ENCODE data around the gene ARMC12.
"Not testable (repeated sequence)": the region's sequence is repeated elsewhere in the genome, so short reads cannot be mapped to it uniquely, and the experiment has no call there.

Gene ARMC12

DNA sequence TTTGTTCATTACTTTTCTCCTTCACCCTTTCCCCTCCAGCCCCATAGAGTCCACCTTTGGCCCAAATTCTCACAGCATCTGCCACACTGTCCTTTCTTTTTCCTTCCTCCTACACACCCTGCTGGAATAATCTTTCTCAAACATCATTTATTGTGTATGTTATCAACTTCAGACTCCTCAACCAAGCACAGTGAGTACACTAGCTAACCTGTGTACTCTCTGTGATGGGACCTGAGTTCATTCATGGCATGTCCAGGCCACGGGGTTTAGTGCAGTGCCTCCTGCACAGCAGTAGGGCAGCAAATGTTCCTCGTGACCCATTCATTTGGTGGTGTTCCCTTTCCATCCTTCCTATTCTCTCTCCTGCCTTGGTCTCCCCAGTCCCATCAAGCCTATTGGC lies 7.1 kb upstream of the ARMC12 start:
- TF ChIP-seq, protein P1, sequence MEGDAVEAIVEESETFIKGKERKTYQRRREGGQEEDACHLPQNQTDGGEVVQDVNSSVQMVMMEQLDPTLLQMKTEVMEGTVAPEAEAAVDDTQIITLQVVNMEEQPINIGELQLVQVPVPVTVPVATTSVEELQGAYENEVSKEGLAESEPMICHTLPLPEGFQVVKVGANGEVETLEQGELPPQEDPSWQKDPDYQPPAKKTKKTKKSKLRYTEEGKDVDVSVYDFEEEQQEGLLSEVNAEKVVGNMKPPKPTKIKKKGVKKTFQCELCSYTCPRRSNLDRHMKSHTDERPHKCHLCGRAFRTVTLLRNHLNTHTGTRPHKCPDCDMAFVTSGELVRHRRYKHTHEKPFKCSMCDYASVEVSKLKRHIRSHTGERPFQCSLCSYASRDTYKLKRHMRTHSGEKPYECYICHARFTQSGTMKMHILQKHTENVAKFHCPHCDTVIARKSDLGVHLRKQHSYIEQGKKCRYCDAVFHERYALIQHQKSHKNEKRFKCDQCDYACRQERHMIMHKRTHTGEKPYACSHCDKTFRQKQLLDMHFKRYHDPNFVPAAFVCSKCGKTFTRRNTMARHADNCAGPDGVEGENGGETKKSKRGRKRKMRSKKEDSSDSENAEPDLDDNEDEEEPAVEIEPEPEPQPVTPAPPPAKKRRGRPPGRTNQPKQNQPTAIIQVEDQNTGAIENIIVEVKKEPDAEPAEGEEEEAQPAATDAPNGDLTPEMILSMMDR (conservative IDR thresholded peaks at IDR 0.05; ENCODE audit: low read depth, low read length) = no peak
- H3K4me3 ChIP-seq (ENCODE audit: low read depth, low read length) = no peak overlapping the region
- peak; percentile 34 for DNase-seq (ENCODE audit: low read depth)

DNA sequence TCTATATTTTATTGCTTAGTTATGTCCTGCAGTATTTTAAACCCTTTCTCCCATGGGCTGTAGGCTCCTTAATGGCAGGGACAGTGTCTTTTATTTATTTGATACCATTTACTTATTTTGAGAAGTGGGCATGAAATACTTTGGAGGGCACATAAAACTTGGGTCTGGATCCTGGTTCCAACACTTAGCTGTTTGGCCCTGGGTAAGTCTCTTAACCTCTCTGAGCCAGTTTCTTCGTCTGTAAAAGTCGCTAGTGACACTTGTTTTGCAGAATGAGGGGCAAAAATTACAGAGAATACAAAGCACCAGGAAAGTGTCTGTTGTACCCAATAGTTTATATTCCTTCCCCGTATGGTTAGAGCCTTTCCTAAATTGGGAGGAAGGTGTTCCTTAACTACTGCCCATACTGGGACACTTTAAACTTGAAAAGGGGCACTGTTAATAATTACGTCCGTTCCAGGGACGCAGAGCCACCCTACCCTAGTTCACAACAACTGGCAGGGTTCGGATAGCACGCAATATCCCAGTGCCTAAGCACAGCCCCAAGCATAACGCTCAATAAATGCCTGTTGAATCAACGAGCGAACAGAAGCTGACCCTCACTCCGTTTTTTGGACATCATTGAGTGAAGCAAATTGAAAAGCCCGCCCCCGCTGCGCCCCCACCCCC lies 6.0 kb upstream of the ARMC12 start:
- peak overlapping the region; percentile 30 for H3K4me3 ChIP-seq (ENCODE audit: low read depth, low read length)
- DNase-seq (ENCODE audit: low read depth) = no peak
- TF ChIP-seq, protein P1 (conservative IDR thresholded peaks at IDR 0.05; ENCODE audit: low read depth, low read length) = no peak

DNA sequence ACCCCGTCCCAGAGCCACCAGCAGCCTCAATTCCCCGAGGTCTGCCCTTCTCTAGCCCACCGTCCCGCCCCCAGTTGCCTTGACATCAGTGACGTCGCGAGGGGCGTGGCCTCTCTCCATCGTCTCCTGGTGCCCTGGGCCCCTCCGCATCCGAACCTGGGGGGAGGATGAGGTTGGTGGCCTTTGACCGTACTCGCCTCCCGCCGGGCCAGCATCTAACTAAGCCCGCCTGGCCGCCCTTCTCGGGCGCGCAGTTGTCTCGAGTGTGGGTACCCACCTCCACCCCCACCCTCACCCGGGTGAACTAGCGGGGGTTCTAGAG lies 5.5 kb upstream of the ARMC12 start:
- H3K4me3 ChIP-seq (ENCODE audit: low read depth, low read length) = peak overlapping the region; percentile 46
- TF ChIP-seq, protein P1 (conservative IDR thresholded peaks at IDR 0.05; ENCODE audit: low read depth, low read length) = no peak
- DNase-seq (ENCODE audit: low read depth) = peak; percentile 92

DNA sequence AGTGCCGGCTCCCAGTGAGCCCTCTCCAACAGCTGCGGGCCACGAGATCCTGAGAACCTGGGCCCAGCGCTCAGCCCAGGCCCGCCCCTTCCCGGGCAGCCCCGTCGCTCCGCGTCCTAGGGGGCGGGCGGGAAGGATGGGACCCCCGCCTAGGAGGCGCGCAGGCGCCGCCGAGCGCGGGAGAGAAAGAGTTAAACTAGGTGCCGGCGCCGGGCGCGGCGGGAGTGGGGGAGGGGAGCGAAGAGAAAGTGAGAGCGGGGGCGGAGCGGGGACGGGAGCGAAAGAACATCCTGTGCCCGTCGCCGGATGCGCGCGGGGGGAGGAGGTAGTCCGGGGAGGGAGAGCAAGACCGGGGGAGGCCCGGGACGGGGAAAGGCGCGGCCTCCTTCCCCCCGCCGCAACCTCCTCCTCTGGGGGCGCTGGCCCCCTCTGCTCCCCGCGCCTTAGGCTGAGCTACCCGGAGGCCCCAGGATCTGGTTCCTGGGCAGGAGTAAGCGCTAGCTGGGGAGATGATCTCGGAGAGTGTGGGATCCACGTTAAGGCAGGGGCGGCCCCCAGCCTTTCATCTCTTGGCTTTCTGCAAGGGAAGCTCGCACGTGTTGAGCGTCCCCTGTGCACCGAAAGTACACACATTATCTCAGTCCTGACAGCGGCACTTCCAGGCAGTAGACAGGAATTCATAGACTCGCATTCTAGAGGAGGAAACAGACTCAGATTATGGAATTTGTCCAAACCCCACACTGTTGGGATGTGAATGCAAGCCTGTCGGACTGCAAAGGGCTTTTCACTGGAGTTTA lies 4.9 kb upstream of the ARMC12 start:
- H3K4me3 ChIP-seq (ENCODE audit: low read depth, low read length) = peak overlapping the region; percentile 46
- DNase-seq (ENCODE audit: low read depth) = peak; percentile 99
- TF ChIP-seq, protein P1 (conservative IDR thresholded peaks at IDR 0.05; ENCODE audit: low read depth, low read length) = no peak

DNA sequence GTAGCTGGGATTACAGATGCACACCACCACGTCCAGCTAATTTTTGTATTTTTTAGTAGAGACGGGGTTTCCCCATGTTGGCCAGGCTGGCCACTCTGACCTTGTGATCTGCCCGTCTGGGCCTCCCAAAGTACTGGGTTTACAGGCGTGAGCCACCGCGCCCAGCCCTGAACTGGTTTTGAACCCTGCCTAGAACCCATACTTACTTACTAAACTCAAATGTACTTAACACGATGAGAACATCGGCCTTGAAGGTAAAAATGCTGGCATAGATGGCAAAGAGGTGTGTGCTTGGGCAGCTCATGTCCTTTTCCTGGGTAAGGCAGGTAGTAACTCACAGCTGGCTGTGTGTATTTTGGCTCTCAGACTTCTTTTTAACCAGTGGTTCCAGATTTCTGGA lies 3.2 kb upstream of the ARMC12 start:
- DNase-seq (ENCODE audit: low read depth) = no peak
- no peak overlapping the region for H3K4me3 ChIP-seq (ENCODE audit: low read depth, low read length)
- TF ChIP-seq, protein P1 (conservative IDR thresholded peaks at IDR 0.05; ENCODE audit: low read depth, low read length) = no peak

DNA sequence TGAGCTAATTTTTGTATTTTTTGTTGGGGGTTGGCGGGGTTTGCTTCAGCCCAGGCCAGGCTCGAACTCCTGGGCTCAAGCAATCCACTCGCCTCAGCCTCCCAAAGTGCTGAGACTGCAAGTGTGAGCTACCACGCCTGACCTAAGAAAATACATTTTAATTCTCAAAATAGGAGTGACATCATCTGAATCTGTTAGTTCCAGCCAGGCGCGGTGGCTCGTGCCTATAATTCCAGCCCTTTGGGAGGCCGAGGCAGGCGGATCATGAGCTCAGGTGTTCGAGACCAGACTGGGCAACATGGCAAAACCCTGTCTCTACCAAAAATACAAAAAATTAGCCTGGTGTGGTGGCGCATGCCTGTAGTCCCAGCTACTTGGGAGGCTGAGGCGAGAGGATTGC lies 2.5 kb upstream of the ARMC12 start:
- H3K4me3 ChIP-seq (ENCODE audit: low read depth, low read length); DNase-seq (ENCODE audit: low read depth): not testable (repeated sequence)

DNA sequence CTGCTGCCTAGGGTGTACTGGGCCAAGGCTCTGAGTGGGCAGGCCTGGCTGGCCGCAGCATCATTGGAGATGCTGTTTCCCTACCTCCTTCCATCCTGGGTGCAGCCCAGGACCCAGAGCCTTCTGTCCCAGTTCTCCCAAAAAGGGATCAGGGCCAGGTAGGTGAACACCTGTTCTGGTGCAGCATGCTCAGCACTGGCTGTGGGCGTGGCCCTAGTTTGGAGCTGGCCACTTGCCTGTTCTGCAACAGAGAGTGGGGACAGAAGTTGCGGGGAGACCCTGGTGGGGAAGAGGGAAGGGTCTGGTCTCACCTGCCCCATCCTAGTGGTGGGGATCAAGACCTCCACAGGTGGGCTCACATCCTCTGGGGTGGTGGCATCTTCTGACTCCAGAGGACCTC lies 1.4 kb upstream of the ARMC12 start:
- DNase-seq (ENCODE audit: low read depth) = no peak
- TF ChIP-seq, protein P1 (conservative IDR thresholded peaks at IDR 0.05; ENCODE audit: low read depth, low read length) = no peak
- no peak overlapping the region for H3K4me3 ChIP-seq (ENCODE audit: low read depth, low read length)
